ENCODE measurements around the gene GSTM1.
A peak's percentile ranks its signal among the peaks of the same experiment; 100 is the strongest.

The GSTM1 gene

DNA sequence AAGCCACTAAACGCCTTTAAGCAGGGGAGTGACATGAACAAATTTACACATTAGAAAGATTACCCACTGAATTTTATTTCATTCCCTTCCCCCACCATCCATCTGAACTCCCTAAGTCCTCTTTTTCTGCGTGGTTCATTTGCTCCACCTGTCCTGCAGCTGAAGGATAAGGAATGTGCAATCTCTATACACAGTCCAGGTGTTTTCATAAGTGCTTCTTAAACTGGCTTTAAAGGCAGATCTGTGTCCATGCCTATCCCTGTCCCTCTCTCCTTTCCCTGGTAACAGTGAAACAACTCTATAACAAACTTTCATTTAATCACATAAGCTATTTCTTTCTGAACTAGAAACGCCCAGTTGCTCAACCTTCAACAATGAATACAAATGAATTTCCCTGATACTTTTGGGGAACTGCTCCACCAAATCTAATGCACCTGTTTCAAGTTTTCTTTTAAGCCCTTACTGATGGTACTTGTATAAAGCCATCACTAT lies 44.8 kb downstream of the GSTM1 start:
- DNase-seq: no peak

GRCh38 chr1:109733236-109733870 lies 45.7 kb downstream of the GSTM1 start:
- DNase-seq: no peak

GRCh38 chr1:109739738-109740614 lies 52.4 kb downstream of the GSTM1 start:
- DNase-seq: peak; percentile 86

DNA sequence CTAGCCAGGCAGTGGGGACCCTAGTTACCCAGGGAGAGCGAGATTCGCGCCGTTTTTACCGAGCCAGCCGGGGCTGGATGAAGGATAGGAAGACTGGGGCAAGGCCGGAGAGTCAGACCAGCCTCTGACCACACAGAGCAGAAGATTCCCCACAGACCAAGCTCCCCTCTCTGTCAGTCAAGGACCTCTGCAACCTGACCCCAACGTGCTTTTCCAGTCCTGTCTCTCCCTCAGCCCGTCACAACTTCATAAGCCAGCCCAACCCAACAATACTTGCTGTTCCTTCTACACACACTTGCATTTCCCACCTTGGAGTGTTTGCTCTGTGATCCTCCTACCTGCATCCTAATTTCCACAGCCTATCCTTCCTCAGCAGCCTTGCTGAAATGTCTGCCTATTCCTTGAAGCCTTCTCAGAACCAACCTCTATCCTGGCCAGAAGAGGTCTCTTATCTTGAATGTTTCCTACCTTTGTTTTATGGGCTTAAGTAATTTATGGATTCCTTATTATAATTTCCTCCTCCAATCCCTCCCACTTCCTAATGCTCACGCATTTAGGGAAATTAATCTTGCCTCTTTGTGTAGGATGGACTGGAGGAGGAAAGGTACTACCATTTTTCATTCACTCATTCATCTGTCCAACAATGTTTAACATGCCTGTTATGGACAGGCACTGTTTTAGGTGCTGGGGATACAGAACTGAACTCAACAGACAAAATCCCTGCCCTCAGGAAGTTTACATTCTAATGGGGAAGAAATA lies 53.2 kb downstream of the GSTM1 start, which contains the start of gene GSTM3:
GSTM3 (minus strand) TSS at position 424 of the 759 bp plus-strand sequence. CDS start 751 bp downstream, outside the sequence.
- DNase-seq: no peak

All from effector CD8-positive, alpha-beta T cell (primary cell).